HG02943 (cell line): ENCODE data around the gene HEATR5A.
"Not testable (repeated sequence)": the region's sequence is repeated elsewhere in the genome, so short reads cannot be mapped to it uniquely, and the experiment has no call there.

ENCODE experiments used
- ATAC-seq: cut with Tn5 transposase; IDR thresholded peaks from one replicate; pipeline ENCODE4 v1.9.1; 2021; ENCODE audit warnings: mild to moderate bottlenecking, low read depth, moderate library complexity; ENCODE audit not compliant: unreplicated experiment

Gene HEATR5A

GRCh38 chr14:31391977-31392503 lies 28.3 kb downstream of the HEATR5A start:
- ATAC-seq = no peak

GRCh38 chr14:31391473-31391872 lies 28.9 kb downstream of the HEATR5A start:
- no peak for ATAC-seq

- no peak for ATAC-seq
Observed at GRCh38 chr14:31389946-31390345, 30.4 kb downstream of the HEATR5A start.

- ATAC-seq = no peak
Observed at GRCh38 chr14:31388687-31389413, 31.5 kb downstream of the HEATR5A start.

GRCh38 chr14:31387091-31387490 lies 33.3 kb downstream of the HEATR5A start:
- no peak for ATAC-seq

GRCh38 chr14:31386271-31386670 lies 34.1 kb downstream of the HEATR5A start:
- no peak for ATAC-seq

GRCh38 chr14:31382221-31382620 lies 38.1 kb downstream of the HEATR5A start:
- ATAC-seq = no peak

- ATAC-seq = no peak
Observed at GRCh38 chr14:31380106-31380505, 40.2 kb downstream of the HEATR5A start.

- not testable (repeated sequence) for ATAC-seq
Observed at GRCh38 chr14:31379125-31379947, 41.0 kb downstream of the HEATR5A start.

GRCh38 chr14:31377433-31377832 lies 42.9 kb downstream of the HEATR5A start:
- no peak for ATAC-seq

- ATAC-seq = no peak
Observed at GRCh38 chr14:31371646-31372045, 48.7 kb downstream of the HEATR5A start.

GRCh38 chr14:31363331-31364073 lies 56.8 kb downstream of the HEATR5A start:
- ATAC-seq = no peak

- no peak for ATAC-seq
Observed at GRCh38 chr14:31362746-31363145, 57.6 kb downstream of the HEATR5A start.

- ATAC-seq = not testable (repeated sequence)
Observed at GRCh38 chr14:31361761-31362160, 58.6 kb downstream of the HEATR5A start.

GRCh38 chr14:31360919-31361662 lies 59.3 kb downstream of the HEATR5A start:
- ATAC-seq = no peak

GRCh38 chr14:31357279-31357678 lies 63.1 kb downstream of the HEATR5A start:
- no peak for ATAC-seq

- ATAC-seq = no peak
Observed at GRCh38 chr14:31346097-31346496, 74.3 kb downstream of the HEATR5A start.

GRCh38 chr14:31341280-31341679 lies 79.1 kb downstream of the HEATR5A start:
- ATAC-seq = no peak

GRCh38 chr14:31340297-31341063 lies 79.9 kb downstream of the HEATR5A start:
- ATAC-seq = no peak
